Measurements from ENCODE around the gene ATP5F1E.

GRCh38 chr20:59015411-59015810 lies 16.7 kb downstream of the ATP5F1E start:
- TF ChIP-seq ZBTB26 (tag by site-specific recombination; optimal IDR thresholded peaks at IDR 0.05), result no peak
- TF ChIP-seq ZNF274 (IDR thresholded peaks at IDR 0.05; ENCODE audit: low read length), result no peak
- no peak for TF ChIP-seq ZNF274 (tag by site-specific recombination; IDR thresholded peaks at IDR 0.05; ENCODE audit: borderline replicate concordance)
- no peak for TF ChIP-seq ZSCAN30 (tag by site-specific recombination; IDR thresholded peaks at IDR 0.05)
- TF ChIP-seq ZNF777 (tag by site-specific recombination; IDR thresholded peaks at IDR 0.05; ENCODE audit: borderline replicate concordance), result no peak
- no peak for TF ChIP-seq MZF1 (tag by site-specific recombination; IDR thresholded peaks at IDR 0.05; ENCODE audit: borderline replicate concordance)
- TF ChIP-seq CTCF (tag by site-specific recombination; IDR thresholded peaks at IDR 0.05), result no peak
- TF ChIP-seq ZSCAN23 (tag by site-specific recombination; IDR thresholded peaks at IDR 0.05), result no peak
- TF ChIP-seq, protein P1, sequence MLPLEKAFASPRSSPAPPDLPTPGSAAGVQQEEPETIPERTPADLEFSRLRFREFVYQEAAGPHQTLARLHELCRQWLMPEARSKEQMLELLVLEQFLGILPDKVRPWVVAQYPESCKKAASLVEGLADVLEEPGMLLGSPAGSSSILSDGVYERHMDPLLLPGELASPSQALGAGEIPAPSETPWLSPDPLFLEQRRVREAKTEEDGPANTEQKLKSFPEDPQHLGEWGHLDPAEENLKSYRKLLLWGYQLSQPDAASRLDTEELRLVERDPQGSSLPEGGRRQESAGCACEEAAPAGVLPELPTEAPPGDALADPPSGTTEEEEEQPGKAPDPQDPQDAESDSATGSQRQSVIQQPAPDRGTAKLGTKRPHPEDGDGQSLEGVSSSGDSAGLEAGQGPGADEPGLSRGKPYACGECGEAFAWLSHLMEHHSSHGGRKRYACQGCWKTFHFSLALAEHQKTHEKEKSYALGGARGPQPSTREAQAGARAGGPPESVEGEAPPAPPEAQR (tag by site-specific recombination; IDR thresholded peaks at IDR 0.05), result no peak
- TF ChIP-seq ZNF335 (tag by site-specific recombination; conservative IDR thresholded peaks at IDR 0.05), result no peak
- no peak for TF ChIP-seq ZNF626 (tag by site-specific recombination; IDR thresholded peaks at IDR 0.05)
- TF ChIP-seq ZNF501 (tag by site-specific recombination; IDR thresholded peaks at IDR 0.05), result no peak
- TF ChIP-seq, protein P2, sequence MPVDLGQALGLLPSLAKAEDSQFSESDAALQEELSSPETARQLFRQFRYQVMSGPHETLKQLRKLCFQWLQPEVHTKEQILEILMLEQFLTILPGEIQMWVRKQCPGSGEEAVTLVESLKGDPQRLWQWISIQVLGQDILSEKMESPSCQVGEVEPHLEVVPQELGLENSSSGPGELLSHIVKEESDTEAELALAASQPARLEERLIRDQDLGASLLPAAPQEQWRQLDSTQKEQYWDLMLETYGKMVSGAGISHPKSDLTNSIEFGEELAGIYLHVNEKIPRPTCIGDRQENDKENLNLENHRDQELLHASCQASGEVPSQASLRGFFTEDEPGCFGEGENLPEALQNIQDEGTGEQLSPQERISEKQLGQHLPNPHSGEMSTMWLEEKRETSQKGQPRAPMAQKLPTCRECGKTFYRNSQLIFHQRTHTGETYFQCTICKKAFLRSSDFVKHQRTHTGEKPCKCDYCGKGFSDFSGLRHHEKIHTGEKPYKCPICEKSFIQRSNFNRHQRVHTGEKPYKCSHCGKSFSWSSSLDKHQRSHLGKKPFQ (tag by site-specific recombination; IDR thresholded peaks at IDR 0.05), result no peak

Measured in HEK293 (cell line).